K562 (cell line): Measurements from ENCODE around the gene GATA5. TPM values are rescaled to one million over a fixed set of nuclear protein-coding genes. Genes with fewer than 3 reads are reported as not detected.

Experiments used
- ATAC-seq: fragments of 200-7000 bp; cut with Tn5 transposase; 3 replicates; pipeline ENCODE4 v1.9.1; 2020; ENCODE audit warnings: moderate library complexity
- BruUV-seq: library from RNA; stranded (reverse); fragments of 400-500 nt; replicated peaks from 2 replicates; lab custom pipeline; 2021; lab: Mats Ljungman, UMichigan
- CTCF ChIA-PET: fragments of 300-600 bp; formaldehyde crosslinking; extraction: SDS; loops from one replicate; lab custom pipeline; 2021; ENCODE audit warnings: low intra/inter-chr PET ratio; lab: Yijun Ruan, JAX
- POLR2A ChIA-PET: fragments of 300-600, 350-650 bp; sonication (Branson Sonifier 250); formaldehyde crosslinking; extraction: SDS; loops from one replicate; lab custom pipeline; 2021; ENCODE audit warnings: antibody characterized with exemption, inconsistent platforms; lab: Yijun Ruan, JAX
- DNase-seq, 4 experiments: peaks; one replicate each; pipeline versions ENCODE4 v3.0.0 to v3.0.0-alpha.2; 2011 to 2018; ENCODE audit warnings: low spot score in 3 of 4, mixed read lengths in 3 of 4; ENCODE audit errors: extremely low read depth in 1 of 4
- FAIRE-seq: peaks from 2 replicates; lab custom pipeline; 2011; peaks lifted over from hg19 to GRCh38; lab: Jason Lieb, UNC
- H2AFZ ChIP-seq: 2 replicates; pipeline ENCODE4 v1.6.0; 2011; ENCODE audit warnings: low read depth, low read length, control low read depth, inconsistent platforms
- H3K27ac ChIP-seq: fragments of 200-600 bp; 3 replicates; pipeline ENCODE4 v1.8.0; 2011; ENCODE audit warnings: low read depth, mild to moderate bottlenecking, control low read depth, inconsistent platforms, low read length, moderate library complexity, mixed read lengths; ENCODE audit errors: extremely low read depth
- H3K27me3 ChIP-seq, 2 experiments: fragments of 300-600 bp in 1 of 2; 2 replicates in 1 of 2; 3 replicates in 1 of 2; pipeline versions ENCODE4 v1.6.0 to v1.8.0; 2011; ENCODE audit warnings: inconsistent platforms in 2 of 2, low read length in 2 of 2, mild to moderate bottlenecking in 1 of 2, mixed read lengths in 1 of 2, moderate library complexity in 1 of 2; ENCODE audit not compliant: control insufficient read depth in 2 of 2, insufficient read depth in 2 of 2
- H3K36me3 ChIP-seq: fragments of 300-600 bp; 3 replicates; pipeline ENCODE4 v1.8.0; 2011; ENCODE audit warnings: mild to moderate bottlenecking, low read length, inconsistent platforms; ENCODE audit not compliant: control insufficient read depth, insufficient read depth
- H3K4me1 ChIP-seq, 2 experiments: fragments of 200-600 bp in 1 of 2; replicated peaks in 1 of 2; 2 replicates in 1 of 2; 3 replicates in 1 of 2; pipeline versions ENCODE4 v1.5.1 to v1.8.0; 2011; ENCODE audit warnings: inconsistent platforms in 2 of 2, low read length in 2 of 2, mild to moderate bottlenecking in 1 of 2, mixed read lengths in 1 of 2, moderate library complexity in 1 of 2; ENCODE audit not compliant: control insufficient read depth in 2 of 2, insufficient read depth in 2 of 2
- H3K4me2 ChIP-seq: 2 replicates; pipeline ENCODE4 v1.6.1; 2011; ENCODE audit warnings: low read length, control low read depth, inconsistent platforms, mixed read lengths; ENCODE audit not compliant: insufficient read depth
- H3K4me3 ChIP-seq: fragments of 200-600 bp; sonication (generic), shearing (Covaris generic); 2 replicates; pipeline ENCODE4 v1.5.1; 2016; ENCODE audit warnings: control low read depth, inconsistent platforms
- H3K79me2 ChIP-seq: fragments of 200-600 bp; 3 replicates; pipeline ENCODE4 v1.8.0; 2011; ENCODE audit warnings: low read length, inconsistent platforms; ENCODE audit not compliant: control insufficient read depth, insufficient read depth
- H3K9ac ChIP-seq, 2 experiments: 2 replicates each; pipeline versions ENCODE4 v1.6.0 to v1.6.1; 2011; ENCODE audit warnings: low read depth in 2 of 2, low read length in 2 of 2, control low read depth in 1 of 2, inconsistent platforms in 1 of 2, mild to moderate bottlenecking in 1 of 2, mixed read lengths in 1 of 2; ENCODE audit not compliant: insufficient read depth in 1 of 2
- H3K9me1 ChIP-seq: one replicate; pipeline ENCODE4 v1.6.0; 2011; ENCODE audit warnings: inconsistent platforms, mild to moderate bottlenecking, low read length, moderate library complexity; ENCODE audit not compliant: control insufficient read depth, insufficient read depth
- H3K9me3 ChIP-seq: replicated peaks from 2 replicates; pipeline ENCODE4 v1.5.1; 2011; ENCODE audit warnings: low read depth, low read length, inconsistent platforms; ENCODE audit not compliant: control insufficient read depth, insufficient read depth
- H4K20me1 ChIP-seq: replicated peaks from 2 replicates; pipeline ENCODE4 v1.6.1; 2011; ENCODE audit warnings: low read length, inconsistent platforms, mixed read lengths; ENCODE audit not compliant: control insufficient read depth, insufficient read depth
- BRF2 ChIP-seq: IDR thresholded peaks from 3 replicates; pipeline ENCODE4 v1.6.1; 2011; ENCODE audit warnings: borderline replicate concordance, mild to moderate bottlenecking; ENCODE audit not compliant: insufficient read length, insufficient read depth
- ETS2 ChIP-seq: IDR thresholded peaks from 2 replicates; pipeline ENCODE4 v1.6.1; 2016; ENCODE audit warnings: borderline replicate concordance, missing genetic modification characterization, mild to moderate bottlenecking, moderate library complexity, missing compliant biosample characterization; ENCODE audit not compliant: poor library complexity, severe bottlenecking
- FOXJ2 ChIP-seq: fragments of 200-800 bp; sonication (Bioruptor generic); IDR thresholded peaks from 2 replicates; pipeline ENCODE4 v1.6.1; 2016; ENCODE audit warnings: missing genetic modification characterization, missing compliant biosample characterization
- NR3C1 ChIP-seq: sonication (generic); formaldehyde crosslinking; IDR thresholded peaks from 2 replicates; pipeline ENCODE4 v1.8.1; 2022; ENCODE audit warnings: missing genetic modification reagents
- PHB2 ChIP-seq: fragments of 450-650 bp; IDR thresholded peaks from 2 replicates; pipeline ENCODE4 v1.6.1; 2017; ENCODE audit warnings: low read depth
- POLR2AphosphoS2 ChIP-seq: IDR thresholded peaks from 2 replicates; pipeline ENCODE4 v1.6.1; 2012; ENCODE audit warnings: low read length, improper control_type of control experiment
- RBM22 ChIP-seq: fragments of 200-400 bp; formaldehyde crosslinking; IDR thresholded peaks from 2 replicates; pipeline ENCODE4 v1.6.1; 2018; ENCODE audit warnings: low read length, low read depth; ENCODE audit not compliant: poor library complexity, severe bottlenecking
- SREBF1 ChIP-seq: fragments of 150-350 bp; IDR thresholded peaks from 2 replicates; pipeline ENCODE4 v1.6.1; 2014; ENCODE audit warnings: antibody characterized with exemption, low read depth, low read length, borderline replicate concordance
- SRSF9 ChIP-seq: fragments of 200-400 bp; formaldehyde crosslinking; IDR thresholded peaks from 2 replicates; pipeline ENCODE4 v1.6.1; 2017; ENCODE audit warnings: low read depth, low read length, borderline replicate concordance
- TCFL5 ChIP-seq: fragments of 250-450 bp; sonication (Bioruptor Pico); conservative IDR thresholded peaks from 2 replicates; pipeline ENCODE4 v1.6.1; 2021; ENCODE audit warnings: mild to moderate bottlenecking, moderate library complexity, matching md5 sums
- ZNF23 ChIP-seq: fragments of 250-450 bp; sonication (Bioruptor Pico); IDR thresholded peaks from 2 replicates; pipeline ENCODE4 v1.4.0; 2020; ENCODE audit warnings: mild to moderate bottlenecking
- WGBS: fragments of 100-300 bp; shearing (Covaris generic); methylation state at CpG from one replicate; pipeline ENCODE4 v1.1.6; 2016; ENCODE audit warnings: low coverage, mixed read lengths; ENCODE audit not compliant: insufficient coverage; ENCODE audit errors: missing lambda C conversion rate; 5-methylcytosine and 5-hydroxymethylcytosine counted together
- in situ Hi-C: fragments of 300-500 bp; cut with MboI; formaldehyde crosslinking; loops from 4 replicates; pipeline ENCODE4 v1.15.0; 2018; ENCODE audit warnings: inconsistent platforms, mixed read lengths
- intact Hi-C: fragments of 100-400 bp; cut with micrococcal nuclease; formaldehyde crosslinking; loops from 2 replicates; pipeline ENCODE4 v1.14.2; 2022
- polyA plus RNA-seq, 8 experiments: library from polyadenylated mRNA; depleted of rRNA in 4 of 8; stranded (reverse) in 5 of 8; unstranded in 3 of 8; fragments of >200 nt; fragmentation: Nextera tagmentation in 2 of 8; fragmentation: Illumina TruSeq in 1 of 8; extraction: Ambion mirVana in 2 of 8; extraction: Trizol in 1 of 8; gene quantifications; 2 replicates each; pipeline versions ENCODE4 v1.2.1 to v1.2.3, GENCODE V29; 2011 to 2014; ENCODE audit warnings: inconsistent platforms in 1 of 8, missing spikeins in 1 of 8
- total RNA-seq, 7 experiments: library from RNA; depleted of rRNA in 6 of 7; stranded (reverse); fragments of >200 nt in 6 of 7; fragmentation: Illumina TruSeq in 2 of 7; extraction: Trizol in 2 of 7; gene quantifications; 2 replicates each; pipeline versions ENCODE4 v1.2.1 to v1.2.3, GENCODE V29; 2011 to 2021; ENCODE audit warnings: low replicate concordance in 1 of 7
- TF ChIP-seq, protein P1 (sequence below): fragments of 450-650 bp; IDR thresholded peaks from 2 replicates; pipeline ENCODE4 v1.6.1; 2018; ENCODE audit not compliant: partially characterized antibody
- TF ChIP-seq, protein P2 (sequence below): sonication (generic); formaldehyde crosslinking; IDR thresholded peaks from 2 replicates; pipeline ENCODE4 v1.9.0; 2022; ENCODE audit warnings: mild to moderate bottlenecking, missing genetic modification reagents
- TF ChIP-seq, protein P3 (sequence below): sonication (generic); formaldehyde crosslinking; IDR thresholded peaks from 2 replicates; pipeline ENCODE4 v1.8.0; 2022; ENCODE audit warnings: missing genetic modification reagents, mild to moderate bottlenecking, borderline replicate concordance

Gene GATA5
- total and polyA plus RNA-seq, 9 of the 15 experiments (the other 6 are each of a cell fraction or from before 2014, with no cell fraction given) = 0.09 to 0.57 (median 0.20) TPM; not detected in 3

- in situ Hi-C loops = no loop called here
- no peak overlapping the region for H3K4me3 ChIP-seq
- H3K36me3 ChIP-seq = no peaks in the 10 kb centered on the region
- H3K27me3 ChIP-seq = peaks cover 6 to 12% of the 10 kb centered on the region in 2 experiments; a peak in 4 of 5 replicates
- intact Hi-C loops = no loop called here
- FAIRE-seq (no peak), ATAC-seq (peak; percentile 12; the same call in 2 of the 3 replicates), DNase-seq (no peak)
- POLR2A ChIA-PET = interaction anchor here (0.7 to 1.6 kb wide), 4 partner anchors 15 to 310 kb away, joined by 3 to 6 read pairs (median 4); no protein-coding TSS in a partner anchor
- 67% methylated on average over 11 of the region's 22 CpGs for WGBS
- no peak overlapping the region for H3K9ac ChIP-seq
- H3K4me2 ChIP-seq = no peak overlapping the region
- no peaks in the 10 kb centered on the region; the same call in 1 of the 2 replicates for H3K9me3 ChIP-seq
- H3K79me2 ChIP-seq = no peaks in the 10 kb centered on the region
- H2AFZ ChIP-seq = no peak overlapping the region
- CTCF ChIA-PET = no interaction called here
- no peak overlapping the region for H3K27ac ChIP-seq
- 0 out of 2 replicates have a peak, but pooled peaks cover 5% of the 10 kb centered on the region for H4K20me1 ChIP-seq
- H3K9me1 ChIP-seq = no peaks in the 10 kb centered on the region
- no TSS peak for BruUV-seq
- peaks cover 7 to 62% of the 10 kb centered on the region in 2 experiments; a peak in 4 of 5 replicates for H3K4me1 ChIP-seq
- TF ChIP-seq, protein P1, sequence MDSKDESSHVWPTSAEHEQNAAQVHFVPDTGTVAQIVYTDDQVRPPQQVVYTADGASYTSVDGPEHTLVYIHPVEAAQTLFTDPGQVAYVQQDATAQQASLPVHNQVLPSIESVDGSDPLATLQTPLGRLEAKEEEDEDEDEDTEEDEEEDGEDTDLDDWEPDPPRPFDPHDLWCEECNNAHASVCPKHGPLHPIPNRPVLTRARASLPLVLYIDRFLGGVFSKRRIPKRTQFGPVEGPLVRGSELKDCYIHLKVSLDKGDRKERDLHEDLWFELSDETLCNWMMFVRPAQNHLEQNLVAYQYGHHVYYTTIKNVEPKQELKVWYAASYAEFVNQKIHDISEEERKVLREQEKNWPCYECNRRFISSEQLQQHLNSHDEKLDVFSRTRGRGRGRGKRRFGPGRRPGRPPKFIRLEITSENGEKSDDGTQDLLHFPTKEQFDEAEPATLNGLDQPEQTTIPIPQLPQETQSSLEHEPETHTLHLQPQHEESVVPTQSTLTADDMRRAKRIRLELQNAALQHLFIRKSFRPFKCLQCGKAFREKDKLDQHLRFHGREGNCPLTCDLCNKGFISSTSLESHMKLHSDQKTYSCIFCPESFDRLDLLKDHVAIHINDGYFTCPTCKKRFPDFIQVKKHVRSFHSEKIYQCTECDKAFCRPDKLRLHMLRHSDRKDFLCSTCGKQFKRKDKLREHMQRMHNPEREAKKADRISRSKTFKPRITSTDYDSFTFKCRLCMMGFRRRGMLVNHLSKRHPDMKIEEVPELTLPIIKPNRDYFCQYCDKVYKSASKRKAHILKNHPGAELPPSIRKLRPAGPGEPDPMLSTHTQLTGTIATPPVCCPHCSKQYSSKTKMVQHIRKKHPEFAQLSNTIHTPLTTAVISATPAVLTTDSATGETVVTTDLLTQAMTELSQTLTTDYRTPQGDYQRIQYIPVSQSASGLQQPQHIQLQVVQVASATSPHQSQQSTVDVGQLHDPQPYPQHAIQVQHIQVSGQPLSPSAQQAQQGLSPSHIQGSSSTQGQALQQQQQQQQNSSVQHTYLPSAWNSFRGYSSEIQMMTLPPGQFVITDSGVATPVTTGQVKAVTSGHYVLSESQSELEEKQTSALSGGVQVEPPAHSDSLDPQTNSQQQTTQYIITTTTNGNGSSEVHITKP = no peak
- TF ChIP-seq SREBF1 (no peak), ZNF23 (CRISPR knock-in tag) (no peak), POLR2AphosphoS2 (no peak), ETS2 (no peak), SRSF9 (no peak), PHB2 (no peak), BRF2 (no peak), FOXJ2 (tag) (no peak), RBM22 (no peak), TCFL5 (CRISPR knock-in tag) (no peak), NR3C1 (no peak)
- TF ChIP-seq, protein P2, sequence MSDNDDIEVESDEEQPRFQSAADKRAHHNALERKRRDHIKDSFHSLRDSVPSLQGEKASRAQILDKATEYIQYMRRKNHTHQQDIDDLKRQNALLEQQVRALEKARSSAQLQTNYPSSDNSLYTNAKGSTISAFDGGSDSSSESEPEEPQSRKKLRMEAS (CRISPR knock-in tag) = no peak
- TF ChIP-seq, protein P3, sequence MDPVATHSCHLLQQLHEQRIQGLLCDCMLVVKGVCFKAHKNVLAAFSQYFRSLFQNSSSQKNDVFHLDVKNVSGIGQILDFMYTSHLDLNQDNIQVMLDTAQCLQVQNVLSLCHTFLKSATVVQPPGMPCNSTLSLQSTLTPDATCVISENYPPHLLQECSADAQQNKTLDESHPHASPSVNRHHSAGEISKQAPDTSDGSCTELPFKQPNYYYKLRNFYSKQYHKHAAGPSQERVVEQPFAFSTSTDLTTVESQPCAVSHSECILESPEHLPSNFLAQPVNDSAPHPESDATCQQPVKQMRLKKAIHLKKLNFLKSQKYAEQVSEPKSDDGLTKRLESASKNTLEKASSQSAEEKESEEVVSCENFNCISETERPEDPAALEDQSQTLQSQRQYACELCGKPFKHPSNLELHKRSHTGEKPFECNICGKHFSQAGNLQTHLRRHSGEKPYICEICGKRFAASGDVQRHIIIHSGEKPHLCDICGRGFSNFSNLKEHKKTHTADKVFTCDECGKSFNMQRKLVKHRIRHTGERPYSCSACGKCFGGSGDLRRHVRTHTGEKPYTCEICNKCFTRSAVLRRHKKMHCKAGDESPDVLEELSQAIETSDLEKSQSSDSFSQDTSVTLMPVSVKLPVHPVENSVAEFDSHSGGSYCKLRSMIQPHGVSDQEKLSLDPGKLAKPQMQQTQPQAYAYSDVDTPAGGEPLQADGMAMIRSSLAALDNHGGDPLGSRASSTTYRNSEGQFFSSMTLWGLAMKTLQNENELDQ = no peak
Observed at GRCh38 chr20:62507991-62508640, 32.3 kb upstream of the GATA5 start.
